Caco-2 (cell line): ENCODE results near the gene TINAG. TPM values are rescaled to one million over a fixed set of nuclear protein-coding genes. Genes with fewer than 3 reads are reported as not detected.

Source experiments
- BruUV-seq: library from RNA; stranded (reverse); fragments of 400-500 nt; replicated peaks from 2 replicates; lab custom pipeline; 2021; lab: Mats Ljungman, UMichigan
- CTCF ChIA-PET: fragments of 300-600 bp; sonication (Branson Sonifier 250); formaldehyde crosslinking; loops from one replicate; lab custom pipeline; 2022; ENCODE audit warnings: antibody characterized with exemption; lab: Charles Lee
- POLR2A ChIA-PET: fragments of 300-600 bp; sonication (Branson Sonifier 250); formaldehyde crosslinking; loops from one replicate; lab custom pipeline; 2022; ENCODE audit warnings: antibody characterized with exemption; lab: Charles Lee
- DNase-seq, 2 experiments: peaks; one replicate each; pipeline versions ENCODE4 v3.0.0 to v3.0.0-alpha.2; 2020 to 2022
- H3K27me3 ChIP-seq: replicated peaks from 2 replicates; pipeline ENCODE4 v1.6.0; 2011; ENCODE audit warnings: low read length; ENCODE audit not compliant: control insufficient read depth, insufficient read depth
- H3K36me3 ChIP-seq: 2 replicates; pipeline ENCODE4 v1.5.1; 2011; ENCODE audit warnings: low read length; ENCODE audit not compliant: control insufficient read depth, insufficient read depth
- H3K4me1 ChIP-seq: fragments of 250-450 bp; sonication (Bioruptor Pico); 2 replicates; pipeline ENCODE4 v1.5.1; 2020; ENCODE audit warnings: mild to moderate bottlenecking
- H3K4me3 ChIP-seq: 2 replicates; pipeline ENCODE4 v1.5.1; 2011; ENCODE audit warnings: low read depth, mild to moderate bottlenecking, control low read depth, low read length
- H3K9me3 ChIP-seq: fragments of 250-450 bp; sonication (Bioruptor Pico); 2 replicates; pipeline ENCODE4 v1.5.1; 2020; ENCODE audit warnings: mild to moderate bottlenecking, moderate library complexity
- H3K27ac Mint-ChIP-seq: one replicate; pipeline ENCODE4 v1.8.0; 2022; ENCODE audit warnings: mixed read lengths; ENCODE audit not compliant: unreplicated experiment
- H3K27me3 Mint-ChIP-seq: one replicate; pipeline ENCODE4 v1.8.0; 2022; ENCODE audit warnings: mixed read lengths; ENCODE audit not compliant: insufficient read depth, unreplicated experiment
- H3K36me3 Mint-ChIP-seq: one replicate; pipeline ENCODE4 v1.8.0; 2022; ENCODE audit warnings: mild to moderate bottlenecking, mixed read lengths; ENCODE audit not compliant: insufficient read depth, unreplicated experiment
- H3K4me1 Mint-ChIP-seq: one replicate; pipeline ENCODE4 v1.8.0; 2022; ENCODE audit warnings: low read depth, mixed read lengths; ENCODE audit not compliant: unreplicated experiment
- H3K4me3 Mint-ChIP-seq: one replicate; pipeline ENCODE4 v1.8.0; 2022; ENCODE audit warnings: mild to moderate bottlenecking, moderate library complexity, mixed read lengths; ENCODE audit not compliant: unreplicated experiment
- H3K9me3 Mint-ChIP-seq: one replicate; pipeline ENCODE4 v1.8.0; 2022; ENCODE audit warnings: mixed read lengths; ENCODE audit not compliant: unreplicated experiment
- intact Hi-C: fragments of 100-400 bp; cut with micrococcal nuclease; formaldehyde crosslinking; loops from one replicate; pipeline ENCODE4 v1.10.0; 2022; ENCODE audit not compliant: unreplicated experiment
- total RNA-seq: library from RNA; stranded (reverse); gene quantifications from 2 replicates; pipeline ENCODE4 v1.2.3, GENCODE V29; 2022
- TF ChIP-seq, protein P1 (sequence below), 2 experiments: fragments of 200-600 bp in 1 of 2; IDR thresholded peaks; 1 replicate in 1 of 2; 2 replicates in 1 of 2; pipeline versions ENCODE4 v1.5.1 to v1.8.0; 2011 to 2022; ENCODE audit warnings: antibody characterized with exemption in 1 of 2, control low read depth in 1 of 2, inconsistent platforms in 1 of 2, low read depth in 1 of 2, low read length in 1 of 2, mild to moderate bottlenecking in 1 of 2, moderate library complexity in 1 of 2; ENCODE audit not compliant: insufficient read depth in 1 of 2, severe bottlenecking in 1 of 2, unreplicated experiment in 1 of 2

Gene TINAG
- total RNA-seq, 1 experiment from 2014 or later = not detected

DNA sequence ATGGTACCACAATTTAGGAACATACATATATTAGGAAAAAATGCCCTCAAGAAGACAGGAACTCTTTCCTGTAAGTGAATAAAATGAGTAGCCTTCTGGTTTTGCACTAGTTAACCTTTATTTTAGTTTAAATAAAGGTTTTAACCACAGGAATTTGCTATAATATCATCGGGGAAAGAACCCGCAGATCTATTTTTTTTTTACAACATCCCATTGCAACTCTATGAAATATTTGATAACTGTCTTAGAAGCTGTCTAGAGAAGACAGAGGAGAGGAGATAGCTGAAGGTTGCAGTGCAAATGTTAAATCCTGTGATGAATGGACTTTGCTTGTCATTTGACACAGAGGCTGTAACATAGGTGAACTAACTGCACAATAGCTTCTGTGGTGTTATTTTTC lies 69.5 kb downstream of the TINAG start:
- Mint-ChIP-seq H3K4me1 (no peaks in the 10 kb centered on the region), H3K9me3 (no peaks in the 10 kb centered on the region), H3K27ac (no peak overlapping the region), H3K36me3 (no peaks in the 10 kb centered on the region), H3K27me3 (no peaks in the 10 kb centered on the region), H3K4me3 (no peak overlapping the region)
- DNase-seq = no peak
- Histone ChIP-seq H3K27me3 (no peaks in the 10 kb centered on the region), H3K9me3 (no peaks in the 10 kb centered on the region), H3K36me3 (no peaks in the 10 kb centered on the region), H3K4me1 (no peaks in the 10 kb centered on the region), H3K4me3 (no peak overlapping the region)
- no TSS peak for BruUV-seq
- CTCF ChIA-PET = no interaction called here
- intact Hi-C loops = no loop called here
- TF ChIP-seq, protein P1, sequence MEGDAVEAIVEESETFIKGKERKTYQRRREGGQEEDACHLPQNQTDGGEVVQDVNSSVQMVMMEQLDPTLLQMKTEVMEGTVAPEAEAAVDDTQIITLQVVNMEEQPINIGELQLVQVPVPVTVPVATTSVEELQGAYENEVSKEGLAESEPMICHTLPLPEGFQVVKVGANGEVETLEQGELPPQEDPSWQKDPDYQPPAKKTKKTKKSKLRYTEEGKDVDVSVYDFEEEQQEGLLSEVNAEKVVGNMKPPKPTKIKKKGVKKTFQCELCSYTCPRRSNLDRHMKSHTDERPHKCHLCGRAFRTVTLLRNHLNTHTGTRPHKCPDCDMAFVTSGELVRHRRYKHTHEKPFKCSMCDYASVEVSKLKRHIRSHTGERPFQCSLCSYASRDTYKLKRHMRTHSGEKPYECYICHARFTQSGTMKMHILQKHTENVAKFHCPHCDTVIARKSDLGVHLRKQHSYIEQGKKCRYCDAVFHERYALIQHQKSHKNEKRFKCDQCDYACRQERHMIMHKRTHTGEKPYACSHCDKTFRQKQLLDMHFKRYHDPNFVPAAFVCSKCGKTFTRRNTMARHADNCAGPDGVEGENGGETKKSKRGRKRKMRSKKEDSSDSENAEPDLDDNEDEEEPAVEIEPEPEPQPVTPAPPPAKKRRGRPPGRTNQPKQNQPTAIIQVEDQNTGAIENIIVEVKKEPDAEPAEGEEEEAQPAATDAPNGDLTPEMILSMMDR (IDR thresholded peaks at IDR 0.05; ENCODE audit: insufficient read depth in 1 of 2, low read depth in 1 of 2, low read length in 1 of 2, severe bottlenecking in 1 of 2, unreplicated experiment in 1 of 2) = no peak
- POLR2A ChIA-PET = no interaction called here

- H3K36me3 Mint-ChIP-seq = no peaks in the 10 kb centered on the region
- H3K27ac Mint-ChIP-seq = no peak overlapping the region
- CTCF ChIA-PET = no interaction called here
- no TSS peak for BruUV-seq
- Histone ChIP-seq H3K4me1 (no peaks in the 10 kb centered on the region), H3K36me3 (no peaks in the 10 kb centered on the region), H3K4me3 (no peak overlapping the region), H3K27me3 (no peaks in the 10 kb centered on the region), H3K9me3 (no peaks in the 10 kb centered on the region)
- no peak overlapping the region for H3K4me3 Mint-ChIP-seq
- TF ChIP-seq, protein P1 (IDR thresholded peaks at IDR 0.05; ENCODE audit: insufficient read depth in 1 of 2, low read depth in 1 of 2, low read length in 1 of 2, severe bottlenecking in 1 of 2, unreplicated experiment in 1 of 2) = no peak
- DNase-seq = no peak
- H3K9me3 Mint-ChIP-seq = no peaks in the 10 kb centered on the region
- H3K27me3 Mint-ChIP-seq = peaks cover 9% of the 10 kb centered on the region
- no peaks in the 10 kb centered on the region for H3K4me1 Mint-ChIP-seq
- POLR2A ChIA-PET = no interaction called here
- intact Hi-C loops = no loop called here
These were observed 78.1 kb downstream of the TINAG start for GRCh38 chr6:54386295-54386694.

GRCh38 chr6:54390362-54390761 lies 82.1 kb downstream of the TINAG start:
- H3K4me1 ChIP-seq = no peaks in the 10 kb centered on the region
- Mint-ChIP-seq H3K27ac (no peak overlapping the region), H3K27me3 (peaks cover 3% of the 10 kb centered on the region), H3K36me3 (no peaks in the 10 kb centered on the region), H3K9me3 (peaks cover 9% of the 10 kb centered on the region), H3K4me3 (no peak overlapping the region), H3K4me1 (no peaks in the 10 kb centered on the region)
- DNase-seq = no peak
- no peaks in the 10 kb centered on the region for H3K27me3 ChIP-seq
- H3K9me3 ChIP-seq = no peaks in the 10 kb centered on the region
- ChIA-PET POLR2A (no interaction called here), CTCF (no interaction called here)
- TF ChIP-seq, protein P1 (IDR thresholded peaks at IDR 0.05; ENCODE audit: insufficient read depth in 1 of 2, low read depth in 1 of 2, low read length in 1 of 2, severe bottlenecking in 1 of 2, unreplicated experiment in 1 of 2) = no peak
- H3K36me3 ChIP-seq = no peaks in the 10 kb centered on the region
- intact Hi-C loops = no loop called here
- no peak overlapping the region for H3K4me3 ChIP-seq
- BruUV-seq = no TSS peak
